Neural progenitor cell (in vitro differentiated cells): ENCODE measurements around the gene CAMK2A. TPM values are rescaled to one million over a fixed set of nuclear protein-coding genes. Genes with fewer than 3 reads are reported as not detected.

Experiments
- DNase-seq: peaks from one replicate; pipeline ENCODE4 v3.0.0-alpha.2; 2016; ENCODE audit warnings: low spot score
- H2AFZ ChIP-seq: fragments of 200-600 bp; sonication (generic); replicated peaks from 2 replicates; pipeline ENCODE4 v1.6.1; 2016; ENCODE audit warnings: antibody characterized with exemption
- H3F3A ChIP-seq: fragments of 200-600 bp; sonication (generic); 2 replicates; pipeline ENCODE4 v1.6.1; 2016; ENCODE audit warnings: antibody characterized with exemption, low read depth
- H3K27ac ChIP-seq: fragments of 200-600 bp; sonication (generic); 2 replicates; pipeline ENCODE4 v1.5.1; 2016; ENCODE audit warnings: mild to moderate bottlenecking
- H3K27me3 ChIP-seq: fragments of 200-600 bp; sonication (generic); 2 replicates; pipeline ENCODE4 v1.6.1; 2016; ENCODE audit warnings: mild to moderate bottlenecking, moderate library complexity
- H3K36me3 ChIP-seq: fragments of 200-600 bp; sonication (generic); 2 replicates; pipeline ENCODE4 v1.5.1; 2016
- H3K4me1 ChIP-seq: fragments of 200-600 bp; sonication (generic); 2 replicates; pipeline ENCODE4 v1.6.1; 2016; ENCODE audit warnings: mixed run types
- H3K4me2 ChIP-seq: fragments of 200-600 bp; sonication (generic); 2 replicates; pipeline ENCODE4 v1.6.1; 2016
- H3K4me3 ChIP-seq: fragments of 200-600 bp; sonication (generic); 2 replicates; pipeline ENCODE4 v1.5.1; 2016
- H3K79me2 ChIP-seq: fragments of 200-600 bp; sonication (generic); 2 replicates; pipeline ENCODE4 v1.6.1; 2016; ENCODE audit warnings: low read depth
- H3K9ac ChIP-seq: fragments of 200-600 bp; sonication (generic); 2 replicates; pipeline ENCODE4 v1.6.1; 2016
- H3K9me3 ChIP-seq: fragments of 200-600 bp; sonication (generic); 2 replicates; pipeline ENCODE4 v1.5.1; 2016; ENCODE audit warnings: low read depth
- H4K20me1 ChIP-seq: fragments of 200-600 bp; sonication (generic); 2 replicates; pipeline ENCODE4 v1.6.1; 2016; ENCODE audit warnings: low read depth
- H3K27ac Mint-ChIP-seq: 3 replicates; pipeline ENCODE4 v1.8.0; 2021; ENCODE audit warnings: mixed read lengths
- H3K27me3 Mint-ChIP-seq: 2 replicates; pipeline ENCODE4 v1.8.0; 2022; ENCODE audit warnings: low read depth, mild to moderate bottlenecking, inconsistent platforms, moderate library complexity, mixed read lengths; ENCODE audit not compliant: insufficient read depth
- H3K36me3 Mint-ChIP-seq: 3 replicates; pipeline ENCODE4 v1.8.0; 2021; ENCODE audit warnings: mixed read lengths
- H3K4me1 Mint-ChIP-seq: 3 replicates; pipeline ENCODE4 v1.8.0; 2021; ENCODE audit warnings: mixed read lengths
- H3K4me3 Mint-ChIP-seq: 3 replicates; pipeline ENCODE4 v1.8.0; 2021; ENCODE audit warnings: mild to moderate bottlenecking, moderate library complexity, mixed read lengths
- H3K9me3 Mint-ChIP-seq: 3 replicates; pipeline ENCODE4 v1.8.0; 2020; ENCODE audit warnings: mixed read lengths
- CTCF ChIP-seq: fragments of 200-600 bp; sonication (generic); IDR thresholded peaks from 2 replicates; pipeline ENCODE4 v1.5.1; 2017; ENCODE audit warnings: antibody characterized with exemption, mild to moderate bottlenecking
- EZH2 ChIP-seq: fragments of 200-600 bp; sonication (generic); IDR thresholded peaks from 2 replicates; pipeline ENCODE4 v1.6.1; 2017; ENCODE audit warnings: antibody characterized with exemption, mild to moderate bottlenecking, moderate library complexity
- EZH2phosphoT487 ChIP-seq: fragments of 200-600 bp; sonication (generic); IDR thresholded peaks from 2 replicates; pipeline ENCODE4 v1.6.1; 2017; ENCODE audit warnings: antibody characterized with exemption
- total RNA-seq: library from RNA; depleted of rRNA; stranded (reverse); fragments of >200 nt; gene quantifications from 2 replicates; pipeline ENCODE4 v1.2.3, GENCODE V29; 2015; ENCODE audit warnings: low replicate concordance

The CAMK2A gene
- total RNA-seq, 1 donor from 2014 or later: 0.09 TPM

DNA sequence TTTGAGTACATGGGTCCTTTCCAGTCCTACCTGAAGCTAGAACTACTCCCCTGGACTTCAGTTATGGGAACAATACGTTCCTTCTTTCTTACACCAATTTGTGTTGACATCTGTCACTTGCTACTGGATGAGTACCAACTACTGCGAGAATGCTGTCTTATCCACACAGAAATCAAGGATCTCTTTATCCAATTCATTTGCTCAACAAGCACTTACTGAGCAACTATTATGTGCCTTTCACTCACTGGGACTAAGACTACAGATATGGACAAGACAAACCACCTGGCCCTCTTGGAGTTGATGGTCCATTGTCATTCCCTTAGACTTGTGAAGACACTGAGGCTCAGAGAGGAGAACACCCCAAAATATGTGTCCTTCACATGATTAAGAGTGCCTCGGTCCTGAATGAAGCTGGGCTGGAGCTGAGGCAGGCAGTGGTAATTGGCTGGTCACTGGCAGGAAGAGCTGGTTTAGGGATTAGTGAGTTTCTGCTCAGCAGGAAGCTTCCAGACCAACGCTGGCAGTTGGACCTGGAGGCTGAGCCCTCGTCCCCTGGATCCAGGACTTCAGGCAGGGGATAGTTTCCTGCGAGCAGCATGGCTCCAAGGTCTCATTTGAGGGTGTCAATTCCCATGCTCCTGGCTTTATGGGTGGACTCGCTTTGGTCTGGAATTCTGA is 21.6 kb upstream of the CAMK2A start:
- Histone ChIP-seq H4K20me1 (no peaks in the 10 kb centered on the region), H3K36me3 (no peaks in the 10 kb centered on the region), H3K9ac (no peak overlapping the region), H3K79me2 (no peaks in the 10 kb centered on the region), H2AFZ (no peak overlapping the region), H3K4me2 (no peak overlapping the region), H3K4me1 (peaks cover 12% of the 10 kb centered on the region), H3K27ac (no peak overlapping the region), H3K4me3 (no peak overlapping the region), H3F3A (peaks cover 19% of the 10 kb centered on the region), H3K9me3 (no peaks in the 10 kb centered on the region), H3K27me3 (no peaks in the 10 kb centered on the region)
- Mint-ChIP-seq H3K4me1 (peaks cover 62% of the 10 kb centered on the region), H3K27me3 (peaks cover 14% of the 10 kb centered on the region), H3K36me3 (no peaks in the 10 kb centered on the region), H3K27ac (peak overlapping the region; percentile 76), H3K9me3 (no peaks in the 10 kb centered on the region), H3K4me3 (no peak overlapping the region)
- TF ChIP-seq EZH2 (no peak), EZH2phosphoT487 (no peak), CTCF (no peak)
- peak; percentile 54 for DNase-seq

DNA sequence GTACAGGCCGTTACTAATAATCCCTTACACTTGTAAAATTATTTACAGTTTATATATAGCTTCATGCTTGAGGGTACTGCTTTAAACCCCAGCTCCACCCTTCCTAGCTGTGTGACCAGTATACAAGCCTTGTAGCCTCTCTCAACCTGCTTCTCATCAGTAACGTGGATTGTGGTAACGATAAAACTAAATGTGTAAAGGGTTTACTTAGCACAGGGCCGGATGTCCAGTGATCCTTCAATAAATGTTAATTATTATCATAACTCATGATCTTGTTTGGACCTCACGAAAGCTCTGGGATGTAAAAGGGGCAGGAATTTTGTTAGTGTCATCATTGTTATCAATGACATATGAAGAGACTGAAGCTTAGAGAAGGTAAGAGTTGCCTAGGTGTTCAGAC is 20.7 kb upstream of the CAMK2A start:
- Mint-ChIP-seq H3K9me3 (no peaks in the 10 kb centered on the region), H3K4me1 (peaks cover 70% of the 10 kb centered on the region), H3K27me3 (peaks cover 11% of the 10 kb centered on the region), H3K27ac (no peak overlapping the region), H3K4me3 (no peak overlapping the region), H3K36me3 (no peaks in the 10 kb centered on the region)
- Histone ChIP-seq H2AFZ (no peak overlapping the region), H3K27me3 (no peaks in the 10 kb centered on the region), H3K36me3 (no peaks in the 10 kb centered on the region), H3K4me1 (peaks cover 12% of the 10 kb centered on the region), H3K4me2 (no peak overlapping the region), H4K20me1 (no peaks in the 10 kb centered on the region), H3K9me3 (no peaks in the 10 kb centered on the region), H3K27ac (no peak overlapping the region), H3K79me2 (no peaks in the 10 kb centered on the region), H3K9ac (no peak overlapping the region), H3K4me3 (no peak overlapping the region), H3F3A (peaks cover 19% of the 10 kb centered on the region)
- TF ChIP-seq EZH2: no peak
- TF ChIP-seq CTCF: no peak
- no peak for TF ChIP-seq EZH2phosphoT487
- no peak for DNase-seq

GRCh38 chr5:150309886-150310239 is 20.3 kb upstream of the CAMK2A start:
- Histone ChIP-seq H3K36me3 (no peaks in the 10 kb centered on the region), H4K20me1 (no peaks in the 10 kb centered on the region), H3K4me1 (peaks cover 12% of the 10 kb centered on the region), H3K27ac (no peak overlapping the region), H3K4me3 (no peak overlapping the region), H3K27me3 (no peaks in the 10 kb centered on the region), H3F3A (peaks cover 19% of the 10 kb centered on the region), H2AFZ (no peak overlapping the region), H3K9me3 (no peaks in the 10 kb centered on the region), H3K9ac (no peak overlapping the region), H3K4me2 (no peak overlapping the region), H3K79me2 (no peaks in the 10 kb centered on the region)
- no peak for DNase-seq
- Mint-ChIP-seq H3K9me3 (no peaks in the 10 kb centered on the region), H3K4me3 (peak overlapping the region; percentile 11), H3K27me3 (peaks cover 11% of the 10 kb centered on the region), H3K27ac (peak overlapping the region; percentile 77), H3K4me1 (peaks cover 74% of the 10 kb centered on the region), H3K36me3 (no peaks in the 10 kb centered on the region)
- TF ChIP-seq CTCF: no peak
- no peak for TF ChIP-seq EZH2phosphoT487
- no peak for TF ChIP-seq EZH2
